H1 (cell line): ENCODE results near the gene CFAP92. TPM values are rescaled to one million over a fixed set of nuclear protein-coding genes. Genes with fewer than 3 reads are reported as not detected.

ENCODE experiments used
- CHD1 ChIP-seq: IDR thresholded peaks from 2 replicates; pipeline ENCODE4 v1.6.1; 2012; ENCODE audit warnings: low read depth, low read length, improper control_type of control experiment
- CHD7 ChIP-seq: fragments of 300-600 bp; sonication (generic); IDR thresholded peaks from 2 replicates; pipeline ENCODE4 v1.7.1; 2012; ENCODE audit warnings: low read length, moderate library complexity, mild to moderate bottlenecking, inconsistent platforms; ENCODE audit not compliant: insufficient replicate concordance
- HDAC2 ChIP-seq, 2 experiments: fragments of 300-600 bp in 1 of 2; sonication (generic) in 1 of 2; IDR thresholded peaks; 2 replicates each; pipeline ENCODE4 v1.6.1; 2011 to 2012; ENCODE audit warnings: low read depth in 2 of 2, low read length in 2 of 2, mild to moderate bottlenecking in 2 of 2, moderate library complexity in 2 of 2, borderline replicate concordance in 1 of 2, inconsistent platforms in 1 of 2
- POU5F1 ChIP-seq: IDR thresholded peaks from 2 replicates; pipeline ENCODE4 v1.6.1; 2011; ENCODE audit warnings: low read depth, mild to moderate bottlenecking, low read length, moderate library complexity
- SP1 ChIP-seq: IDR thresholded peaks from 2 replicates; pipeline ENCODE4 v1.6.1; 2011; ENCODE audit warnings: low read depth, low read length
- polyA plus RNA-seq, 7 experiments: library from polyadenylated mRNA; depleted of rRNA in 3 of 7; stranded (reverse) in 5 of 7; unstranded in 2 of 7; fragments of >200 nt in 5 of 7; fragments of 200-250 nt in 2 of 7; gene quantifications; 1 replicate in 5 of 7; 2 replicates in 1 of 7; 4 replicates in 1 of 7; pipeline versions ENCODE4 v1.2.1 to v1.2.3, GENCODE V29; 2011 to 2013; ENCODE audit warnings: missing spikeins in 2 of 7, mixed read lengths in 2 of 7
- total RNA-seq: library from RNA; stranded (reverse); fragmentation: NEBNext Ultra II Directional; extraction: Animal tissue kit (Norgen Biotek cat#: 25700); gene quantifications from 2 replicates; pipeline ENCODE4 v1.2.1, GENCODE V29; 2021

The CFAP92 gene
- total and polyA plus RNA-seq, 2 of the 8 experiments (the other 6 are each of a cell fraction or from before 2014, with no cell fraction given): 0.77 to 2.0 TPM

- TF ChIP-seq CHD7: no peak
- no peak for TF ChIP-seq CHD1
- no peak for TF ChIP-seq SP1
- TF ChIP-seq HDAC2 (IDR thresholded peaks at IDR 0.05; ENCODE audit: borderline replicate concordance in 1 of 2, low read depth in 2 of 2, low read length in 2 of 2): no peak
- no peak for TF ChIP-seq POU5F1
Observed at GRCh38 chr3:128906804-128907525, 86.9 kb downstream of the CFAP92 start (continued).
